Measurements from ENCODE around the gene PPM1G.

DNA sequence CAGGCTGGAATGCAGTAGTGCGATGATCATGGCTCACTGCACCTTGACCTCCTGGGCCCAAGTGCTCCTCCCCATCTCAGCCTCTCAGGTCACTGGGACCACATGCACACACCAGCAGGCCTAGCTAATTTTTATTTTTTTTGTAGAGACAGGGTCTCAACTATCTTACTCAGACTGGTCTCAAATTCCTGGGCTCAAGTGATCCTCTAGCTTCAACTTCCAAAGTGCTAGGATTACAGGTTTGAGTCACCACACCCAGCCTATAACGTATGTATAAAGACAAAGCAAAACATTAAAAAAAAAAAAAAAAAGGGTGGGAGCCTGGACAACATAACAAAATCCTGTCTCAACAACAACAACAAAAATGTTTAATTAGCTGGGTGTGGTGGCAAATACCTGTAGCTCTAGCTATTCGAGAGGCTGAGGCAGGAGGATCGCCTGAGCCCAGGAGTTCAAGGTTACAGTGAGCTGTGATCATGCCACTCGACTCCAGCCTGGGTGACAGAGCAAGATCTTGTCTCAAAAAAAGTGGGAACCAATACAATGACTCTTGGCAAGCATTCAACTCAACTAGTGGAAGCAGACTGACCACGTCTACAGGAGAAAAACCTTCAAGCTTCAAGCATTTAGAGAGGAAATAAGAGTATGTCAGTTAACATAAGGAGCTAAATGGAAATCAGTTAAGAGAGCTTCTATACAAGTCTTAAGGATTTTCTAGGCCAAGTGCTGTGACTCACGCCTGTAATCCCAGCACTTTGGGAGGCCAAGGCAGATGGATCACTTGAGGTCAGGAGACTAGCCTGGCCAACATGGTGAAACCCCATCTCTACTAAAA, 55.4 kb downstream of the PPM1G start:
- no peak for TF ChIP-seq POLR2A (IDR thresholded peaks at IDR 0.05; ENCODE audit: low read depth, low read length)
- no peak for TF ChIP-seq TAF1 (IDR thresholded peaks at IDR 0.05; ENCODE audit: borderline replicate concordance, low read depth, low read length)
- TF ChIP-seq POLR2AphosphoS5 (IDR thresholded peaks at IDR 0.05; ENCODE audit: low read depth, low read length), result no peak
